Fibroblast of gingiva (primary cell): ENCODE results near the gene C19orf12.
A peak's percentile ranks its signal among the peaks of the same experiment; 100 is the strongest.
"Not testable (repeated sequence)": the region's sequence is repeated elsewhere in the genome, so short reads cannot be mapped to it uniquely, and the experiment has no call there.

Experiments used
- DNase-seq: peaks from one replicate; pipeline ENCODE4 v3.0.0-alpha.2; 2011; ENCODE audit warnings: low read depth

C19orf12 gene

GRCh38 chr19:29675120-29675649 lies 39.9 kb downstream of the C19orf12 start:
- DNase-seq, result no peak

GRCh38 chr19:29674374-29675119 lies 40.5 kb downstream of the C19orf12 start:
- DNase-seq, result no peak

- no peak for DNase-seq
Measured at GRCh38 chr19:29673451-29674371, 41.4 kb downstream of the C19orf12 start.

GRCh38 chr19:29672933-29673336 lies 42.1 kb downstream of the C19orf12 start:
- no peak for DNase-seq

- DNase-seq, result no peak
Measured at GRCh38 chr19:29672319-29672932, 42.6 kb downstream of the C19orf12 start.

- DNase-seq, result no peak
Measured at GRCh38 chr19:29671393-29672160, 43.5 kb downstream of the C19orf12 start.

- DNase-seq, result not testable (repeated sequence)
Measured at GRCh38 chr19:29671026-29671392, 44.1 kb downstream of the C19orf12 start.

GRCh38 chr19:29670255-29670654 lies 44.8 kb downstream of the C19orf12 start:
- no peak for DNase-seq

GRCh38 chr19:29668746-29669609 lies 46.1 kb downstream of the C19orf12 start:
- no peak for DNase-seq

- no peak for DNase-seq
Measured at GRCh38 chr19:29667901-29668341, 47.1 kb downstream of the C19orf12 start.

- no peak for DNase-seq
Measured at GRCh38 chr19:29667387-29667783, 47.7 kb downstream of the C19orf12 start.

- DNase-seq, result peak; percentile 79
Measured at GRCh38 chr19:29666578-29667386, 48.3 kb downstream of the C19orf12 start.

GRCh38 chr19:29665826-29666577 lies 49.1 kb downstream of the C19orf12 start:
- DNase-seq, result peak; percentile 76

GRCh38 chr19:29665215-29665825 lies 49.7 kb downstream of the C19orf12 start, which contains the start of gene PLEKHF1:
TSS of gene PLEKHF1 (plus strand) at chr19:29665461. CDS start at chr19:29673840, 8,379 bp downstream.
- DNase-seq, result peak; percentile 80

GRCh38 chr19:29664753-29665214 lies 50.3 kb downstream of the C19orf12 start:
- DNase-seq, result no peak

GRCh38 chr19:29663861-29664752 lies 51.0 kb downstream of the C19orf12 start:
- no peak for DNase-seq
